DOHH2 (cell line): ENCODE measurements around the gene DOCK8.

Experiments
- CTCF ChIP-seq: fragments of 200-600 bp; sonication (generic); IDR thresholded peaks from one replicate; pipeline ENCODE4 v1.5.1; 2014; ENCODE audit warnings: antibody characterized with exemption, mild to moderate bottlenecking, low read depth, low read length; ENCODE audit not compliant: poor library complexity, severe bottlenecking
- EZH2phosphoT487 ChIP-seq: fragments of 200-600 bp; sonication (generic); IDR thresholded peaks from 2 replicates; pipeline ENCODE4 v1.6.1; 2017; ENCODE audit warnings: borderline replicate concordance, mild to moderate bottlenecking, antibody characterized with exemption, low read length, moderate library complexity, mixed read lengths

DNA sequence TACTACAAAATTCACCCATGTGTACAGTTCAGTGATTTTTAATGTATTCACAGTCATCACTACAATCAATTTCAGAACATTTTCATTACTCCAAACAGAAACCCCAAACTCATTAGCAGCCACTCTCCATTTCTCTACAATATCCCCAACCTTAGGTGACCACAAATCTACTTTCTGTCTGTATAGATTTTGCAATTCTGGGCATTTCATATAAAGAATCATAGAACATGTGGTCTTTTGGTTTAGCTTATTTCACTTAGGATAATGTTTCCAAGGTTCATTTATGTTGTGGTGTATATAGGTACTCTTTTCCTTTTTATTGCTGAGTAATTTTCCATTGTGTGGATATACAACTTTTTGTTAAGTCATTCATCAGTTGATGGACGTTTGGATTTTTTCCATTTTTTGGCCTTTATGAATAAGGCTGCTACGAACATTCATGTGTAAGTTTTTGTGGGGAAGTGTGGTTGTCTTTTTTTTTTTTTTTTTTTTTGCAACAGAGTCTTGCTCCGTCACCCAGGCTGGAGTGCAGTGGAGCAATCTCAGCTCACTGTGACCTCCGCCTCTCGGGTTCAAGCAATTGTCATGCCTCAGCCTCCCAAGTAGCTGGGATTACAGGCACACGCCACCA is 54.5 kb downstream of the DOCK8 start:
- TF ChIP-seq CTCF (no peak), EZH2phosphoT487 (no peak)
